Measurements from ENCODE around the gene GLI1.

The GLI1 gene

GRCh38 chr12:57521525-57522010, 62.0 kb downstream of the GLI1 start:
- Histone ChIP-seq H3K27ac (ENCODE audit: low read length) (peak overlapping the region; percentile 89), H3K9me3 (ENCODE audit: insufficient read depth, low read length, severe bottlenecking) (no peaks in the 10 kb centered on the region), H3K4me3 (ENCODE audit: low read depth in 1 of 2, low read length in 2 of 2) (peak overlapping the region in 1 of 2 experiments; percentile 46; a peak in 1 of 4 replicates), H3K27me3 (ENCODE audit: insufficient read depth, low read length, poor library complexity) (no peaks in the 10 kb centered on the region), H3K79me2 (ENCODE audit: insufficient read depth, low read length) (peaks cover 73% of the 10 kb centered on the region), H3K4me1 (ENCODE audit: insufficient read depth, low read length) (peaks cover 78% of the 10 kb centered on the region), H2AFZ (ENCODE audit: low read depth, low read length) (peak overlapping the region; percentile 28; the same call in 1 of the 2 replicates), H3K9ac (ENCODE audit: low read depth, low read length) (peak overlapping the region; percentile 60), H3K36me3 (ENCODE audit: insufficient read depth, low read length) (peaks cover 67% of the 10 kb centered on the region), H3K4me2 (ENCODE audit: insufficient read depth, low read length) (peak overlapping the region; percentile 52), H4K20me1 (ENCODE audit: insufficient read depth, low read length) (peaks cover 57% of the 10 kb centered on the region)
- peak; percentile 49 for DNase-seq
- TF ChIP-seq, protein P1, sequence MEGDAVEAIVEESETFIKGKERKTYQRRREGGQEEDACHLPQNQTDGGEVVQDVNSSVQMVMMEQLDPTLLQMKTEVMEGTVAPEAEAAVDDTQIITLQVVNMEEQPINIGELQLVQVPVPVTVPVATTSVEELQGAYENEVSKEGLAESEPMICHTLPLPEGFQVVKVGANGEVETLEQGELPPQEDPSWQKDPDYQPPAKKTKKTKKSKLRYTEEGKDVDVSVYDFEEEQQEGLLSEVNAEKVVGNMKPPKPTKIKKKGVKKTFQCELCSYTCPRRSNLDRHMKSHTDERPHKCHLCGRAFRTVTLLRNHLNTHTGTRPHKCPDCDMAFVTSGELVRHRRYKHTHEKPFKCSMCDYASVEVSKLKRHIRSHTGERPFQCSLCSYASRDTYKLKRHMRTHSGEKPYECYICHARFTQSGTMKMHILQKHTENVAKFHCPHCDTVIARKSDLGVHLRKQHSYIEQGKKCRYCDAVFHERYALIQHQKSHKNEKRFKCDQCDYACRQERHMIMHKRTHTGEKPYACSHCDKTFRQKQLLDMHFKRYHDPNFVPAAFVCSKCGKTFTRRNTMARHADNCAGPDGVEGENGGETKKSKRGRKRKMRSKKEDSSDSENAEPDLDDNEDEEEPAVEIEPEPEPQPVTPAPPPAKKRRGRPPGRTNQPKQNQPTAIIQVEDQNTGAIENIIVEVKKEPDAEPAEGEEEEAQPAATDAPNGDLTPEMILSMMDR (IDR thresholded peaks at IDR 0.05; ENCODE audit: borderline replicate concordance, extremely low read depth, low read length, poor library complexity, severe bottlenecking), result no peak
- TF ChIP-seq EZH2 (IDR thresholded peaks at IDR 0.05; ENCODE audit: borderline replicate concordance, low read depth, low read length, severe bottlenecking), result no peak
- no peak for ATAC-seq (ENCODE audit: insufficient read depth, low read depth)
